H1 (cell line): ENCODE data around the gene APOL3. TPM values are rescaled to one million over a fixed set of nuclear protein-coding genes. Genes with fewer than 3 reads are reported as not detected.

ENCODE experiments used
- CTCF ChIA-PET: fragments of 300-600 bp; sonication (Branson Sonifier 250); formaldehyde crosslinking; loops from one replicate; lab custom pipeline; 2021; ENCODE audit not compliant: partially characterized antibody; lab: Charles Lee
- POLR2A ChIA-PET: fragments of 300-600 bp; sonication (Branson Sonifier 250); formaldehyde crosslinking; loops from one replicate; lab custom pipeline; 2021; ENCODE audit warnings: inconsistent platforms; ENCODE audit not compliant: partially characterized antibody; lab: Charles Lee
- DNase-seq, 2 experiments: peaks; one replicate each; pipeline versions ENCODE4 v3.0.0 to v3.0.0-alpha.2; 2010 to 2022; ENCODE audit warnings: low spot score in 2 of 2, low read depth in 1 of 2, mixed read lengths in 1 of 2
- FAIRE-seq: peaks from 2 replicates; lab custom pipeline; 2011; peaks lifted over from hg19 to GRCh38; lab: Jason Lieb, UNC
- H2AFZ ChIP-seq: 2 replicates; pipeline ENCODE4 v1.8.1; 2012; ENCODE audit warnings: low read length, inconsistent platforms
- H2AK5ac ChIP-seq: 2 replicates; pipeline ENCODE4 v1.6.1; 2013; ENCODE audit warnings: low read depth, low read length
- H2BK120ac ChIP-seq: replicated peaks from 2 replicates; pipeline ENCODE3; 2013; ENCODE audit warnings: low read depth, low read length, inconsistent platforms
- H2BK12ac ChIP-seq: 2 replicates; pipeline ENCODE4 v1.6.1; 2013; ENCODE audit warnings: low read depth, low read length
- H2BK15ac ChIP-seq: 2 replicates; pipeline ENCODE4 v1.6.1; 2013; ENCODE audit warnings: low read length
- H2BK20ac ChIP-seq: 2 replicates; pipeline ENCODE4 v1.6.1; 2013; ENCODE audit warnings: low read length
- H2BK5ac ChIP-seq: 2 replicates; pipeline ENCODE4 v1.6.1; 2013; ENCODE audit warnings: low read depth, low read length
- H3K14ac ChIP-seq: 2 replicates; pipeline ENCODE4 v1.6.1; 2013; ENCODE audit warnings: inconsistent platforms; ENCODE audit not compliant: insufficient read length
- H3K18ac ChIP-seq: 2 replicates; pipeline ENCODE4 v1.6.1; 2013; ENCODE audit warnings: low read length; ENCODE audit errors: extremely low read depth
- H3K23ac ChIP-seq: 2 replicates; pipeline ENCODE4 v1.6.1; 2013; ENCODE audit warnings: inconsistent platforms; ENCODE audit not compliant: insufficient read length
- H3K23me2 ChIP-seq: 2 replicates; pipeline ENCODE4 v1.6.1; 2013; ENCODE audit warnings: low read depth, low read length
- H3K27ac ChIP-seq: 2 replicates; pipeline ENCODE4 v1.6.1; 2011; ENCODE audit warnings: low read depth, low read length, inconsistent platforms
- H3K27me3 ChIP-seq, 4 experiments: replicated peaks in 1 of 4; 1 replicate in 1 of 4; 2 replicates in 3 of 4; pipeline versions ENCODE4 v1.6.1 to v1.8.1; 2011 to 2013; ENCODE audit warnings: low read length in 3 of 4, mild to moderate bottlenecking in 3 of 4, inconsistent platforms in 2 of 4, mixed read lengths in 2 of 4, moderate library complexity in 1 of 4; ENCODE audit not compliant: control insufficient read depth in 3 of 4, insufficient read depth in 3 of 4; ENCODE audit errors: extremely low read depth in 1 of 4
- H3K36me3 ChIP-seq, 4 experiments: 2 replicates each; pipeline versions ENCODE4 v1.6.1 to v1.8.1; 2011 to 2013; ENCODE audit warnings: mild to moderate bottlenecking in 4 of 4, low read length in 3 of 4, moderate library complexity in 2 of 4, control low read depth in 1 of 4, inconsistent platforms in 1 of 4; ENCODE audit not compliant: insufficient read depth in 4 of 4, control insufficient read depth in 2 of 4
- H3K4ac ChIP-seq: replicated peaks from 2 replicates; pipeline ENCODE3; 2013; ENCODE audit warnings: low read length, low read depth, mixed read lengths, inconsistent platforms; ENCODE audit not compliant: insufficient read length
- H3K4me1 ChIP-seq, 4 experiments: replicated peaks in 1 of 4; 1 replicate in 1 of 4; 2 replicates in 3 of 4; pipeline versions ENCODE4 v1.6.1 to v1.8.1; 2011 to 2013; ENCODE audit warnings: low read length in 3 of 4, inconsistent platforms in 2 of 4, mixed read lengths in 1 of 4; ENCODE audit not compliant: insufficient read depth in 4 of 4, control insufficient read depth in 3 of 4
- H3K4me2 ChIP-seq, 2 experiments: 2 replicates each; pipeline versions ENCODE4 v1.6.1 to v1.8.1; 2011 to 2013; ENCODE audit warnings: low read depth in 2 of 2, low read length in 2 of 2, control low read depth in 1 of 2, inconsistent platforms in 1 of 2, mild to moderate bottlenecking in 1 of 2; ENCODE audit not compliant: insufficient read depth in 1 of 2
- H3K4me3 ChIP-seq, 4 experiments: fragments of 200-600, 300-600 bp in 1 of 4; sonication (generic), shearing (Covaris generic), sonication (Bioruptor Twin) in 1 of 4; 2 replicates each; pipeline versions ENCODE4 v1.5.1 to v1.8.1; 2011 to 2016; ENCODE audit warnings: low read length in 4 of 4, low read depth in 3 of 4, control low read depth in 2 of 4, inconsistent platforms in 2 of 4, mild to moderate bottlenecking in 2 of 4, mixed read lengths in 1 of 4, moderate library complexity in 1 of 4; ENCODE audit not compliant: insufficient read depth in 2 of 4; ENCODE audit errors: extremely low read depth in 1 of 4
- H3K56ac ChIP-seq: replicated peaks from 2 replicates; pipeline ENCODE3; 2013; ENCODE audit warnings: low read depth, mild to moderate bottlenecking, mixed read lengths, low read length, inconsistent platforms; ENCODE audit not compliant: insufficient read length
- H3K79me1 ChIP-seq: 2 replicates; pipeline ENCODE4 v1.6.1; 2013; ENCODE audit warnings: low read depth, low read length, control low read depth
- H3K79me2 ChIP-seq, 2 experiments: 2 replicates each; pipeline versions ENCODE4 v1.6.1 to v1.8.1; 2012 to 2013; ENCODE audit warnings: low read length in 2 of 2, mild to moderate bottlenecking in 2 of 2, inconsistent platforms in 1 of 2; ENCODE audit not compliant: insufficient read depth in 2 of 2, control insufficient read depth in 1 of 2
- H3K9ac ChIP-seq, 4 experiments: replicated peaks in 1 of 4; 1 replicate in 1 of 4; 2 replicates in 3 of 4; pipeline versions ENCODE4 v1.6.1 to v1.8.1; 2011 to 2013; ENCODE audit warnings: low read depth in 3 of 4, low read length in 3 of 4, control low read depth in 2 of 4, mild to moderate bottlenecking in 2 of 4, moderate library complexity in 2 of 4, inconsistent platforms in 1 of 4; ENCODE audit errors: extremely low read depth in 1 of 4
- H3K9me3 ChIP-seq, 2 experiments: 2 replicates each; pipeline versions ENCODE4 v1.6.1 to v1.8.1; 2012 to 2013; ENCODE audit warnings: mild to moderate bottlenecking in 2 of 2, moderate library complexity in 2 of 2, control low read depth in 1 of 2, inconsistent platforms in 1 of 2, low read depth in 1 of 2, low read length in 1 of 2, mixed read lengths in 1 of 2; ENCODE audit not compliant: insufficient read depth in 2 of 2
- H4K20me1 ChIP-seq, 2 experiments: replicated peaks in 1 of 2; 2 replicates each; pipeline versions ENCODE3 to v1.8.1; 2011 to 2013; ENCODE audit warnings: inconsistent platforms in 2 of 2, low read length in 2 of 2, mild to moderate bottlenecking in 1 of 2; ENCODE audit not compliant: insufficient read depth in 2 of 2, control insufficient read depth in 1 of 2
- H4K5ac ChIP-seq: 2 replicates; pipeline ENCODE4 v1.6.1; 2013; ENCODE audit warnings: low read length, low read depth, mixed read lengths, inconsistent platforms; ENCODE audit not compliant: insufficient read length
- H4K8ac ChIP-seq: 2 replicates; pipeline ENCODE4 v1.8.0; 2013; ENCODE audit warnings: mild to moderate bottlenecking, moderate library complexity, low read length, inconsistent platforms; ENCODE audit not compliant: insufficient read depth; ENCODE audit errors: extremely low read depth
- H4K91ac ChIP-seq: replicated peaks from 2 replicates; pipeline ENCODE3; 2013; ENCODE audit warnings: low read length, mixed read lengths, inconsistent platforms; ENCODE audit not compliant: insufficient read length
- BRCA1 ChIP-seq: IDR thresholded peaks from 2 replicates; pipeline ENCODE4 v1.6.1; 2012; ENCODE audit warnings: low read depth, low read length, improper control_type of control experiment
- CTCF ChIP-seq, 3 experiments: IDR thresholded peaks; 1 replicate in 2 of 3; 2 replicates in 1 of 3; pipeline versions ENCODE4 v1.5.1 to v1.6.1; 2011; ENCODE audit warnings: low read length in 3 of 3, mild to moderate bottlenecking in 3 of 3, inconsistent platforms in 2 of 3, low read depth in 1 of 3, moderate library complexity in 1 of 3; ENCODE audit not compliant: insufficient read depth in 1 of 3; ENCODE audit errors: control extremely low read depth in 1 of 3
- EGR1 ChIP-seq: IDR thresholded peaks from 2 replicates; pipeline ENCODE4 v1.6.1; 2011; ENCODE audit warnings: low read depth, low read length, borderline replicate concordance
- EZH2 ChIP-seq: fragments of 200-600 bp; sonication (generic); IDR thresholded peaks from 2 replicates; pipeline ENCODE4 v1.7.1; 2012; ENCODE audit warnings: low read depth, mild to moderate bottlenecking, moderate library complexity, low read length, inconsistent platforms; ENCODE audit not compliant: severe bottlenecking
- GABPA ChIP-seq: IDR thresholded peaks from 2 replicates; pipeline ENCODE4 v1.6.1; 2011; ENCODE audit warnings: mild to moderate bottlenecking, low read length, moderate library complexity, borderline replicate concordance; ENCODE audit not compliant: insufficient read depth
- KDM5A ChIP-seq: fragments of 200-600 bp; IDR thresholded peaks from 2 replicates; pipeline ENCODE4 v1.7.1; 2012; ENCODE audit warnings: mild to moderate bottlenecking, low read length, inconsistent platforms, mixed read lengths
- MAFK ChIP-seq: IDR thresholded peaks from 2 replicates; pipeline ENCODE4 v1.6.1; 2012; ENCODE audit warnings: low read depth, mild to moderate bottlenecking, improper control_type of control experiment, low read length
- NANOG ChIP-seq: IDR thresholded peaks from 2 replicates; pipeline ENCODE4 v1.6.1; 2011; ENCODE audit warnings: low read length, low read depth, mild to moderate bottlenecking, inconsistent platforms; ENCODE audit not compliant: insufficient read depth, poor library complexity, severe bottlenecking
- RFX5 ChIP-seq: IDR thresholded peaks from 2 replicates; pipeline ENCODE4 v1.6.1; 2011; ENCODE audit warnings: low read depth, low read length, improper control_type of control experiment, borderline replicate concordance
- SIN3A ChIP-seq, 2 experiments: IDR thresholded peaks in 1 of 2; conservative IDR thresholded peaks in 1 of 2; 2 replicates each; pipeline ENCODE4 v1.6.1; 2011 to 2012; ENCODE audit warnings: low read length in 2 of 2, improper control_type of control experiment in 1 of 2, low read depth in 1 of 2, mild to moderate bottlenecking in 1 of 2
- WGBS, 2 experiments: shearing (Covaris generic) in 1 of 2; methylation state at CpG; one replicate each; pipeline versions ENCODE4 v1.1.6 to v1.1.7; 2013 to 2015; ENCODE audit warnings: low lambda C conversion rate in 2 of 2, mixed read lengths in 2 of 2, inconsistent platforms in 1 of 2, low coverage in 1 of 2, missing lambda C conversion rate in 1 of 2; ENCODE audit not compliant: insufficient replicate concordance in 2 of 2, insufficient coverage in 1 of 2, insufficient read length in 1 of 2; ENCODE audit errors: extremely low coverage in 1 of 2, missing lambda C conversion rate in 1 of 2; 5-methylcytosine and 5-hydroxymethylcytosine counted together
- polyA plus RNA-seq, 7 experiments: library from polyadenylated mRNA; depleted of rRNA in 3 of 7; stranded (reverse) in 5 of 7; unstranded in 2 of 7; fragments of >200 nt in 5 of 7; fragments of 200-250 nt in 2 of 7; gene quantifications; 1 replicate in 5 of 7; 2 replicates in 1 of 7; 4 replicates in 1 of 7; pipeline versions ENCODE4 v1.2.1 to v1.2.3, GENCODE V29; 2011 to 2013; ENCODE audit warnings: missing spikeins in 2 of 7, mixed read lengths in 2 of 7
- total RNA-seq: library from RNA; stranded (reverse); fragmentation: NEBNext Ultra II Directional; extraction: Animal tissue kit (Norgen Biotek cat#: 25700); gene quantifications from 2 replicates; pipeline ENCODE4 v1.2.1, GENCODE V29; 2021

APOL3 gene
- total and polyA plus RNA-seq, 2 of the 8 experiments (the other 6 are each of a cell fraction or from before 2014, with no cell fraction given) = 0.12 TPM; not detected in 1

- 91% methylated on average over 7 of the region's 7 CpGs; no CpG with 5 or more reads in 1 of the 2 experiments for WGBS, 2 experiments
- TF ChIP-seq CTCF (IDR thresholded peaks at IDR 0.05; ENCODE audit: control extremely low read depth in 1 of 3, insufficient read depth in 1 of 3, low read depth in 1 of 3, low read length in 3 of 3) (no peak), BRCA1 (no peak), EZH2 (no peak), RFX5 (no peak), EGR1 (no peak), SIN3A (conservative IDR thresholded peaks at IDR 0.05 in 1 of 2, IDR thresholded peaks at IDR 0.05 in 1 of 2; ENCODE audit: low read depth in 1 of 2, low read length in 2 of 2) (no peak), MAFK (no peak), KDM5A (no peak), NANOG (no peak), GABPA (no peak)
Measured at GRCh38 chr22:36155702-36156101, 4.9 kb downstream of the APOL3 start.

More at GRCh38 chr22:36155702-36156101, 4.9 kb downstream of the APOL3 start:
- Histone ChIP-seq H3K79me2 (no peaks in the 10 kb centered on the region), H3K23me2 (0 out of 2 replicates have a peak, but pooled peaks cover 3% of the 10 kb centered on the region), H4K8ac (no peak overlapping the region), H4K91ac (no peak overlapping the region), H3K36me3 (no peaks in the 10 kb centered on the region), H4K20me1 (no peaks in the 10 kb centered on the region), H3K4me1 (peaks cover 0 to 10% (median 8%) of the 10 kb centered on the region in 4 experiments; a peak in 6 of 7 replicates), H3K27me3 (no peaks in the 10 kb centered on the region), H3K56ac (no peak overlapping the region), H3K4me3 (no peak overlapping the region), H3K18ac (no peak overlapping the region), H4K5ac (peak overlapping the region; percentile 4), H3K9me3 (peaks cover 0 to 9% of the 10 kb centered on the region in 2 experiments; a peak in 1 of 4 replicates), H3K27ac (no peak overlapping the region), H3K4me2 (no peak overlapping the region), H2AFZ (no peak overlapping the region), H3K23ac (no peak overlapping the region), H2BK12ac (no peak overlapping the region), H2BK5ac (0 out of 2 replicates have a peak overlapping the region, but pooled peaks have one; percentile 48), H2AK5ac (0 out of 2 replicates have a peak overlapping the region, but pooled peaks have one; percentile 15), H3K79me1 (no peaks in the 10 kb centered on the region), H3K4ac (no peak overlapping the region), H2BK20ac (no peak overlapping the region), H2BK15ac (no peak overlapping the region), H2BK120ac (no peak overlapping the region), H3K9ac (no peak overlapping the region; a peak in 1 of 7 replicates), H3K14ac (no peak overlapping the region)
- FAIRE-seq (no peak), DNase-seq (no peak)
- ChIA-PET CTCF (interaction anchor here (1.0 to 3.3 kb wide), 3 partner anchors 20 to 109 kb away, joined by 3 to 23 read pairs (median 3); no protein-coding TSS in a partner anchor), POLR2A (interaction anchor here (0.8 kb wide), 1 partner anchor 17 kb away, joined by 3 read pairs; no protein-coding TSS in a partner anchor)
